OCI-LY7 (cell line): ENCODE measurements around the gene NFRKB. TPM values are rescaled to one million over a fixed set of nuclear protein-coding genes. Genes with fewer than 3 reads are reported as not detected.

ENCODE experiments used
- BruUV-seq: library from RNA; stranded (reverse); fragments of 400-500 nt; replicated peaks from 2 replicates; lab custom pipeline; 2021; lab: Mats Ljungman, UMichigan
- CTCF ChIA-PET: fragments of 300-600 bp; sonication (Branson Sonifier 250); formaldehyde crosslinking; loops from one replicate; lab custom pipeline; 2022; ENCODE audit warnings: antibody characterized with exemption; ENCODE audit not compliant: unreplicated experiment; lab: Charles Lee
- POLR2A ChIA-PET: fragments of 300-600 bp; sonication (Branson Sonifier 250); formaldehyde crosslinking; loops from one replicate; lab custom pipeline; 2022; ENCODE audit warnings: antibody characterized with exemption; lab: Charles Lee
- DNase-seq: peaks from one replicate; pipeline ENCODE4 v3.0.0-alpha.2; 2015; ENCODE audit warnings: low spot score
- H2AFZ ChIP-seq: fragments of 200-600 bp; sonication (generic), shearing (Covaris generic); 2 replicates; pipeline ENCODE4 v1.6.1; 2014; ENCODE audit warnings: mild to moderate bottlenecking, antibody characterized with exemption, low read length, moderate library complexity
- H3K27ac ChIP-seq: fragments of 200-600 bp; sonication (generic); 2 replicates; pipeline ENCODE4 v1.5.1; 2014; ENCODE audit warnings: mixed run types, low read depth, mild to moderate bottlenecking, moderate library complexity, low read length, inconsistent platforms; ENCODE audit not compliant: poor library complexity, severe bottlenecking
- H3K36me3 ChIP-seq: fragments of 200-600 bp; sonication (generic); 2 replicates; pipeline ENCODE4 v1.6.1; 2014; ENCODE audit warnings: mild to moderate bottlenecking, antibody characterized with exemption, low read length, moderate library complexity, mixed read lengths; ENCODE audit not compliant: insufficient read depth
- H3K4me1 ChIP-seq: fragments of 200-600 bp; sonication (generic); 2 replicates; pipeline ENCODE4 v1.5.1; 2014; ENCODE audit warnings: mild to moderate bottlenecking, low read length; ENCODE audit not compliant: insufficient read depth, poor library complexity, severe bottlenecking
- H3K4me2 ChIP-seq: fragments of 200-600 bp; sonication (generic); 2 replicates; pipeline ENCODE4 v1.6.1; 2014; ENCODE audit warnings: mild to moderate bottlenecking, low read length
- H3K4me3 ChIP-seq: fragments of 200-600 bp; sonication (generic); 2 replicates; pipeline ENCODE4 v1.5.1; 2014; ENCODE audit warnings: mild to moderate bottlenecking, low read depth, low read length; ENCODE audit not compliant: poor library complexity, severe bottlenecking
- H3K79me2 ChIP-seq: fragments of 200-600 bp; sonication (generic); 2 replicates; pipeline ENCODE4 v1.6.1; 2016; ENCODE audit warnings: low read depth, mild to moderate bottlenecking, low read length, moderate library complexity, mixed read lengths; ENCODE audit not compliant: insufficient read depth
- H3K9me2 ChIP-seq: fragments of 200-600 bp; sonication (generic); 2 replicates; pipeline ENCODE4 v1.6.1; 2016; ENCODE audit warnings: mild to moderate bottlenecking, low read length, mixed read lengths; ENCODE audit not compliant: insufficient read depth
- H3K9me3 ChIP-seq: fragments of 200-600 bp; sonication (generic); 2 replicates; pipeline ENCODE4 v1.6.1; 2014; ENCODE audit warnings: mild to moderate bottlenecking, mixed run types, low read length, mixed read lengths
- H4K20me1 ChIP-seq: fragments of 200-600 bp; sonication (generic); 2 replicates; pipeline ENCODE4 v1.6.1; 2014; ENCODE audit warnings: mild to moderate bottlenecking, antibody characterized with exemption, low read length, moderate library complexity, mixed read lengths; ENCODE audit not compliant: insufficient read depth
- EZH2phosphoT487 ChIP-seq: fragments of 200-600 bp; sonication (generic); IDR thresholded peaks from 2 replicates; pipeline ENCODE4 v1.6.1; 2018; ENCODE audit warnings: low read depth, borderline replicate concordance, mild to moderate bottlenecking, mixed run types, antibody characterized with exemption, low read length, moderate library complexity, mixed read lengths
- intact Hi-C: fragments of 100-400 bp; cut with micrococcal nuclease; formaldehyde crosslinking; loops from one replicate; pipeline ENCODE4 v1.10.0; 2022; ENCODE audit not compliant: unreplicated experiment
- total RNA-seq, 2 experiments: library from RNA; depleted of rRNA in 1 of 2; stranded (reverse); fragments of >200 nt in 1 of 2; shearing (Covaris generic) in 1 of 2; gene quantifications; 2 replicates each; pipeline ENCODE4 v1.2.3, GENCODE V29; 2014 to 2022
- TF ChIP-seq, protein P1 (sequence below): fragments of 200-600 bp; sonication (generic); conservative IDR thresholded peaks from 2 replicates; pipeline ENCODE4 v1.5.1; 2014; ENCODE audit warnings: mild to moderate bottlenecking, antibody characterized with exemption, low read length, moderate library complexity, mixed read lengths

Gene NFRKB
- total RNA-seq, 2 experiments from 2014 or later: 31.2 to 35.5 TPM

DNA sequence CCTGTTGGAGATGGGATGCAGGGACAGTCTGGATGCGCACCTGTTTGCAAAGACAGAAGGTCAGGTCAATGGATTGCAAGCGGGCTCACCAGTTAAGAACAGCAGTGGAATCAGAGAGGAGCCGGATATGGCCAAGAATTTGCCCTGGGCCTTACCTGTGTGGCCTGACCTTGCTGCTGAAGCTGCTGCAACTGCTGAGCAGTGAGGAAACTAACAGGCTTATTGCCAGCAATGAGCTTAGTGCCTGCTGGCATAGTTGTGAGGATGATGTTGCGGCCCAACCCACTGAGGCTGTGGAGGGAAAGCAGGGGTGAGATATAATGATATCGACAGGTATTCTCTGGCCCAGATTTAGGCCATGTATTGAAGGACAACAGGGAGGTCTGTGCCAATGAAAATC is 30.6 kb downstream of the NFRKB start:
- Histone ChIP-seq H2AFZ (no peak overlapping the region), H3K79me2 (no peaks in the 10 kb centered on the region), H3K9me2 (no peaks in the 10 kb centered on the region), H3K4me1 (no peaks in the 10 kb centered on the region), H3K27ac (no peak overlapping the region), H3K9me3 (no peaks in the 10 kb centered on the region), H4K20me1 (no peaks in the 10 kb centered on the region), H3K36me3 (peaks cover 94% of the 10 kb centered on the region), H3K4me2 (no peak overlapping the region), H3K4me3 (no peak overlapping the region)
- ChIA-PET POLR2A (no interaction called here), CTCF (no interaction called here)
- no peak for DNase-seq
- no TSS peak for BruUV-seq
- TF ChIP-seq, protein P1, sequence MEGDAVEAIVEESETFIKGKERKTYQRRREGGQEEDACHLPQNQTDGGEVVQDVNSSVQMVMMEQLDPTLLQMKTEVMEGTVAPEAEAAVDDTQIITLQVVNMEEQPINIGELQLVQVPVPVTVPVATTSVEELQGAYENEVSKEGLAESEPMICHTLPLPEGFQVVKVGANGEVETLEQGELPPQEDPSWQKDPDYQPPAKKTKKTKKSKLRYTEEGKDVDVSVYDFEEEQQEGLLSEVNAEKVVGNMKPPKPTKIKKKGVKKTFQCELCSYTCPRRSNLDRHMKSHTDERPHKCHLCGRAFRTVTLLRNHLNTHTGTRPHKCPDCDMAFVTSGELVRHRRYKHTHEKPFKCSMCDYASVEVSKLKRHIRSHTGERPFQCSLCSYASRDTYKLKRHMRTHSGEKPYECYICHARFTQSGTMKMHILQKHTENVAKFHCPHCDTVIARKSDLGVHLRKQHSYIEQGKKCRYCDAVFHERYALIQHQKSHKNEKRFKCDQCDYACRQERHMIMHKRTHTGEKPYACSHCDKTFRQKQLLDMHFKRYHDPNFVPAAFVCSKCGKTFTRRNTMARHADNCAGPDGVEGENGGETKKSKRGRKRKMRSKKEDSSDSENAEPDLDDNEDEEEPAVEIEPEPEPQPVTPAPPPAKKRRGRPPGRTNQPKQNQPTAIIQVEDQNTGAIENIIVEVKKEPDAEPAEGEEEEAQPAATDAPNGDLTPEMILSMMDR: no peak
- no peak for TF ChIP-seq EZH2phosphoT487
- intact Hi-C loops: no loop called here

DNA sequence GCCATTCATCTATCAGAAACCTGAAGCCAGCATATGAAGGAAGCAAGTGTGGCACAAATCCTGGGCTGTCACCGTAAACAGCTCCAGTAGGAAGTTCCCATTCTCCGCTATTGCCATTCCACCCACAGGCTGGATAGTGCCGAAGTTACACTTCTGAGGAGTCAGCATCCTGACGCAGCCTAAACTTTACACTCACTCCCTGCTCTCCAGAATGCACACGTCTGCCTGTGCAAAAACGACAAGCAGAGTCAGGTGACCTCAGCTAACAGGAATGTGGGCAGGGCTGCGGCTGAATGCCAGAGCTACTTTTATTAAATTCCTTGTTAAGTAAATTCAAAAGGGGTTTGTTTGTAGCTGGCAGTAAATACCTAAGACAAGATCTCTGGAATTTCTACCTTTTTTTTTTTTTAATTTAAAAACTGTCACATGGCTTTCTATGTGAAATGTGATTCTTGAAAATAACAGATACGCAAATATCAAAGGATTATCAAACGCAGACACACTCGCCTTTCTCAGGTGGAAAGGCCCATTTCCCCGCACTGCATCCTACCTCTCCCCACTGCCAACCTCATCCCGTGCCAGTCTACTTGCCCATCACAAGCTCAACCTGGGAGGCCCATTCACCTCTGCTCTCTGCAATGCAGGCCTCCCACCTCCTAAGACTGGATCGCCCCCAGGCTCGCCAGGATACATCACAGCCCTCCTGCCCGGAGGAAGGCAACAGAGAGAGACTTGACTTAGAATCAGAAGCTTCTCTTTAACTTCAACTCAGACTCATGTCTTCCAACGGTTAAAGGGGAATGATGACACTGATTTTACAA is 33.5 kb downstream of the NFRKB start:
- Histone ChIP-seq H3K4me3 (no peak overlapping the region), H3K79me2 (no peaks in the 10 kb centered on the region), H3K4me2 (no peak overlapping the region), H3K27ac (no peak overlapping the region), H4K20me1 (no peaks in the 10 kb centered on the region), H2AFZ (no peak overlapping the region), H3K4me1 (no peaks in the 10 kb centered on the region), H3K9me3 (no peaks in the 10 kb centered on the region), H3K36me3 (peaks cover 78% of the 10 kb centered on the region), H3K9me2 (no peaks in the 10 kb centered on the region)
- no peak for DNase-seq
- no TSS peak for BruUV-seq
- ChIA-PET POLR2A (interaction anchor here (0.8 kb wide), 1 partner anchor 533 kb away, joined by 6 read pairs; no protein-coding TSS in a partner anchor), CTCF (no interaction called here)
- no peak for TF ChIP-seq EZH2phosphoT487
- TF ChIP-seq, protein P1: no peak
- intact Hi-C loops: no loop called here

DNA sequence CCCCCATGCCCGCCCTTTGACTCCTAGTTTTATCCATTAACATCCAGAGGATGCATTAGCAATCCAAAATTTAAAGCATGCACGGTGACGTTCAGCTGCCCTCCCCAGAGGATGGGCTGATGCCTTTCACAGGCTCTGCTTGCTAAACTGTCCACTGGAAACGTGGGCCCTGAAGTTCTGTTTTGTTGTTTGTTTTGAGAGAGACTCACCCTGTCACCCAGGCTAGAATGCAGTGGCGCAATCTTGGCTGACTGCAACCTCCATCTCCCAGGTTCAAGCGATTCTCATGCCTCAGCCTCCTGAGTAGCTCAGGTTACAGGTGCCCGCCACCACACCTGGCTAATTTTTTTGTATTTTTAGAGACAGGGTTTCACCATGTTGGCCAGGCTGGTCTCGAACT is 39.3 kb downstream of the NFRKB start:
- Histone ChIP-seq H3K4me2 (no peak overlapping the region), H2AFZ (no peak overlapping the region), H3K9me2 (no peaks in the 10 kb centered on the region), H3K9me3 (no peaks in the 10 kb centered on the region), H3K79me2 (no peaks in the 10 kb centered on the region), H3K4me1 (peaks cover 10% of the 10 kb centered on the region), H3K27ac (no peak overlapping the region), H4K20me1 (no peaks in the 10 kb centered on the region), H3K4me3 (no peak overlapping the region), H3K36me3 (peaks cover 23% of the 10 kb centered on the region)
- no peak for DNase-seq
- TF ChIP-seq, protein P1: no peak
- no peak for TF ChIP-seq EZH2phosphoT487
- CTCF ChIA-PET: no interaction called here
- no TSS peak for BruUV-seq
- POLR2A ChIA-PET: no interaction called here
- intact Hi-C loops: no loop called here
